Ishikawa (cell line): ENCODE data around the gene MIA.

Experiments
- CEBPB ChIP-seq: IDR thresholded peaks from 2 replicates; pipeline ENCODE4 v1.6.1; 2012
- CREB1 ChIP-seq: IDR thresholded peaks from 2 replicates; pipeline ENCODE4 v1.6.1; 2012; ENCODE audit warnings: low read depth
- EGR1 ChIP-seq: IDR thresholded peaks from 2 replicates; pipeline ENCODE4 v1.6.1; 2012
- EP300 ChIP-seq: IDR thresholded peaks from 2 replicates; pipeline ENCODE4 v1.6.1; 2012; ENCODE audit warnings: borderline replicate concordance
- FOXM1 ChIP-seq: IDR thresholded peaks from 2 replicates; pipeline ENCODE4 v1.6.1; 2012; ENCODE audit warnings: low read depth, borderline replicate concordance
- MAX ChIP-seq: IDR thresholded peaks from 2 replicates; pipeline ENCODE4 v1.6.1; 2012
- NFIC ChIP-seq: IDR thresholded peaks from 2 replicates; pipeline ENCODE4 v1.6.1; 2012
- RAD21 ChIP-seq: IDR thresholded peaks from 2 replicates; pipeline ENCODE4 v1.6.1; 2012; ENCODE audit warnings: low read depth
- REST ChIP-seq: IDR thresholded peaks from 2 replicates; pipeline ENCODE4 v1.6.1; 2012; ENCODE audit warnings: low read depth, mild to moderate bottlenecking
- TAF1 ChIP-seq: IDR thresholded peaks from 2 replicates; pipeline ENCODE4 v1.6.1; 2012; ENCODE audit warnings: low read depth, mild to moderate bottlenecking
- TCF12 ChIP-seq: IDR thresholded peaks from 2 replicates; pipeline ENCODE4 v1.6.1; 2012; ENCODE audit warnings: low read depth
- TEAD4 ChIP-seq: IDR thresholded peaks from 2 replicates; pipeline ENCODE4 v1.6.1; 2012
- USF1 ChIP-seq: IDR thresholded peaks from 2 replicates; pipeline ENCODE4 v1.6.1; 2012
- YY1 ChIP-seq: IDR thresholded peaks from 2 replicates; pipeline ENCODE4 v1.6.1; 2012; ENCODE audit warnings: low read depth
- ZBTB7A ChIP-seq: IDR thresholded peaks from 2 replicates; pipeline ENCODE4 v1.6.1; 2012; ENCODE audit warnings: low read depth

Gene MIA

GRCh38 chr19:40741527-40742390, 33.6 kb upstream of the MIA start:
- TF ChIP-seq TEAD4 (no peak), CEBPB (no peak), USF1 (peak; percentile 57; the same call in 1 of the 2 replicates), MAX (no peak)

- TF ChIP-seq FOXM1, result no peak
- TF ChIP-seq REST, result no peak
- TF ChIP-seq ZBTB7A, result no peak
- no peak for TF ChIP-seq TEAD4
- no peak for TF ChIP-seq EP300
- no peak for TF ChIP-seq CEBPB
- no peak for TF ChIP-seq TAF1
- no peak for TF ChIP-seq EGR1
- no peak for TF ChIP-seq MAX
- TF ChIP-seq USF1, result no peak
- no peak for TF ChIP-seq NFIC
- TF ChIP-seq RAD21, result no peak
- TF ChIP-seq CREB1, result no peak
- TF ChIP-seq YY1, result no peak
- no peak for TF ChIP-seq TCF12
Measured at GRCh38 chr19:40742477-40742876, 32.8 kb upstream of the MIA start.

GRCh38 chr19:40742886-40743285, 32.4 kb upstream of the MIA start:
- TF ChIP-seq TAF1 (no peak), RAD21 (no peak), EGR1 (no peak), TEAD4 (no peak), CEBPB (no peak), CREB1 (no peak), EP300 (no peak), TCF12 (no peak), REST (no peak), FOXM1 (no peak), USF1 (no peak), YY1 (no peak), NFIC (no peak), MAX (no peak), ZBTB7A (no peak)

- TF ChIP-seq FOXM1 (no peak), NFIC (no peak), REST (no peak)
Measured at GRCh38 chr19:40743926-40744325, 31.4 kb upstream of the MIA start.
